DND-41 (cell line): ENCODE data around the gene NINJ1.
A peak's percentile ranks its signal among the peaks of the same experiment; 100 is the strongest.

ENCODE experiments used
- ATAC-seq: fragments of 200-7000 bp; cut with Tn5 transposase; 3 replicates; pipeline ENCODE4 v1.9.1; 2021; ENCODE audit warnings: low read depth; ENCODE audit not compliant: insufficient read depth
- DNase-seq: peaks from one replicate; pipeline ENCODE4 v3.0.0-alpha.2; 2020
- H2AFZ ChIP-seq: 2 replicates; pipeline ENCODE4 v1.6.0; 2012; ENCODE audit warnings: low read depth, low read length
- H3K27ac ChIP-seq: 2 replicates; pipeline ENCODE4 v1.5.1; 2012; ENCODE audit warnings: low read length, inconsistent platforms
- H3K27me3 ChIP-seq: fragments of 200-600 bp; sonication (generic); 2 replicates; pipeline ENCODE4 v1.6.0; 2012; ENCODE audit warnings: low read length, mild to moderate bottlenecking, inconsistent platforms; ENCODE audit not compliant: insufficient read depth, poor library complexity
- H3K36me3 ChIP-seq: 2 replicates; pipeline ENCODE4 v1.5.1; 2012; ENCODE audit warnings: low read length, inconsistent platforms; ENCODE audit not compliant: insufficient read depth
- H3K4me1 ChIP-seq: 2 replicates; pipeline ENCODE4 v1.5.1; 2012; ENCODE audit warnings: mild to moderate bottlenecking, low read length; ENCODE audit not compliant: insufficient read depth
- H3K4me2 ChIP-seq: 2 replicates; pipeline ENCODE4 v1.6.0; 2012; ENCODE audit warnings: mild to moderate bottlenecking, moderate library complexity, low read length, inconsistent platforms; ENCODE audit not compliant: insufficient read depth
- H3K4me3 ChIP-seq, 2 experiments: fragments of 200-600 bp in 1 of 2; shearing (Covaris generic) in 1 of 2; 2 replicates each; pipeline ENCODE4 v1.5.1; 2012 to 2016; ENCODE audit warnings: inconsistent platforms in 2 of 2, low read length in 2 of 2, mild to moderate bottlenecking in 2 of 2, low read depth in 1 of 2, moderate library complexity in 1 of 2
- H3K79me2 ChIP-seq: 2 replicates; pipeline ENCODE4 v1.6.0; 2012; ENCODE audit warnings: low read length, inconsistent platforms; ENCODE audit not compliant: insufficient read depth
- H3K9ac ChIP-seq: 2 replicates; pipeline ENCODE4 v1.6.0; 2012; ENCODE audit warnings: low read depth, mild to moderate bottlenecking, inconsistent platforms, low read length, moderate library complexity
- H3K9me3 ChIP-seq: 2 replicates; pipeline ENCODE4 v1.5.1; 2012; ENCODE audit warnings: low read length, moderate library complexity, mild to moderate bottlenecking, inconsistent platforms; ENCODE audit not compliant: insufficient read depth, severe bottlenecking
- H4K20me1 ChIP-seq: 2 replicates; pipeline ENCODE4 v1.6.0; 2012; ENCODE audit warnings: low read length; ENCODE audit not compliant: insufficient read depth
- CTCF ChIP-seq: IDR thresholded peaks from 2 replicates; pipeline ENCODE4 v1.5.1; 2012; ENCODE audit warnings: borderline replicate concordance, low read length, moderate library complexity, mild to moderate bottlenecking; ENCODE audit not compliant: poor library complexity, severe bottlenecking; ENCODE audit errors: extremely low read depth
- EZH2 ChIP-seq: IDR thresholded peaks from 3 replicates; pipeline ENCODE4 v1.6.1; 2012; ENCODE audit warnings: borderline replicate concordance, low read depth, mild to moderate bottlenecking, moderate library complexity, low read length, inconsistent platforms; ENCODE audit not compliant: severe bottlenecking

Gene NINJ1

GRCh38 chr9:93134015-93134739 lies at the start of gene NINJ1:
Gene NINJ1, minus strand, starts transcription at chr9:93134251. Its CDS starts 34 bp downstream, at chr9:93134217.
- H3K27me3 ChIP-seq, result no peaks in the 10 kb centered on the region
- peaks cover 22% of the 10 kb centered on the region for H4K20me1 ChIP-seq
- H2AFZ ChIP-seq, result peak within 1 kb of the TSS; percentile 94
- no peaks in the 10 kb centered on the region for H3K36me3 ChIP-seq
- peak within 1 kb of the TSS; percentile 78 for H3K4me2 ChIP-seq
- H3K79me2 ChIP-seq, result peaks cover 10% of the 10 kb centered on the region; the same call in 1 of the 2 replicates
- H3K4me3 ChIP-seq, result peak within 1 kb of the TSS; percentile 58 to 89
- H3K4me1 ChIP-seq, result peaks cover 30% of the 10 kb centered on the region
- peak within 1 kb of the TSS; percentile 76 for H3K9ac ChIP-seq
- peak within 1 kb of the TSS; percentile 74 for H3K27ac ChIP-seq
- H3K9me3 ChIP-seq, result no peaks in the 10 kb centered on the region
- no peak for TF ChIP-seq EZH2
- TF ChIP-seq CTCF, result no peak
- DNase-seq (peak; percentile 67), ATAC-seq (peak; percentile 94)

GRCh38 chr9:93183131-93183662 lies 49.1 kb upstream of the NINJ1 start:
- H3K27ac ChIP-seq, result no peak overlapping the region
- TF ChIP-seq CTCF (no peak), EZH2 (no peak)
- no peaks in the 10 kb centered on the region for H4K20me1 ChIP-seq
- no peaks in the 10 kb centered on the region for H3K9me3 ChIP-seq
- no peak overlapping the region for H2AFZ ChIP-seq
- H3K36me3 ChIP-seq, result no peaks in the 10 kb centered on the region
- no peak overlapping the region for H3K4me2 ChIP-seq
- no peaks in the 10 kb centered on the region for H3K4me1 ChIP-seq
- no peak for DNase-seq
- ATAC-seq, result no peak
- no peak overlapping the region for H3K4me3 ChIP-seq
- H3K27me3 ChIP-seq, result peaks cover 2% of the 10 kb centered on the region
- H3K9ac ChIP-seq, result no peak overlapping the region
- H3K79me2 ChIP-seq, result no peaks in the 10 kb centered on the region

GRCh38 chr9:93182572-93182971 lies 48.5 kb upstream of the NINJ1 start:
- Histone ChIP-seq H3K9me3 (no peaks in the 10 kb centered on the region), H4K20me1 (no peaks in the 10 kb centered on the region), H3K36me3 (no peaks in the 10 kb centered on the region), H3K27me3 (no peaks in the 10 kb centered on the region), H3K4me3 (no peak overlapping the region), H2AFZ (no peak overlapping the region), H3K4me2 (no peak overlapping the region), H3K4me1 (no peaks in the 10 kb centered on the region), H3K79me2 (no peaks in the 10 kb centered on the region), H3K9ac (no peak overlapping the region), H3K27ac (no peak overlapping the region)
- TF ChIP-seq EZH2 (no peak), CTCF (no peak)
- ATAC-seq (no peak), DNase-seq (no peak)
